ENCODE data around the gene PEMT.
A peak's percentile ranks its signal among the peaks of the same experiment; 100 is the strongest.

The PEMT gene

DNA sequence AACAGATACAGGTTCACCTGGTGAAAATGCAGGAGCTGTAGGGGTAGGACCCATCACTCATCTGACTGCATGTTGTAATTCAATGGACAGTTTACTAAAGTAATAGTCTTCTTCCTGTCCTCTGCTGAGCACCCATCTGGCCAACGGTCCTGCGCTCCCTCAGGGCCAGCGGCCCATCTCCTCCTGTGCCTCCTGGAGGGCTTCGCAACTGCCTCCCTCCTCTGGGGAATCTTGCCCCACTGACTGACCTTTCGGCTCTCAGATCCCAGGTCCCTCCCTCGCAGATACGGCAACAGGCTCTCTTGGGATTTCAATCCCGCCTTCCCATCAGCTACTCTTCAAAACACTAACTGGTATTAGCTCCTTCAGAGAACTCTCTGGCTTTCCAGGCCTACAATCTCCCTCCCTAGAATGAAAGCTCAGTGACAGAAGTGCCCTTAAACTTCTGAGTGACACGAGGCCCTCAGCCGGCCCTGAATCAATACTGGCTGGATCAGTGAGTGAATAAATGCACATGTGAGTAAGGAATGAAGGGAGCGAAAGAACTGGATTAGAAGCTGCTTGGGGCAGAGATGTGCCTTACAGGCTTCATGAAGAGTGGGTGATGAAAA lies 1.3 kb downstream of the PEMT start:
- Histone ChIP-seq H3K36me3 (ENCODE audit: insufficient read depth, low read length) (no peaks in the 10 kb centered on the region), H3K4me1 (ENCODE audit: insufficient read depth, low read length) (peaks cover 4% of the 10 kb centered on the region; the same call in 1 of the 2 replicates), H3K9me3 (ENCODE audit: control insufficient read depth, insufficient read depth, low read length) (no peaks in the 10 kb centered on the region), H3K9ac (ENCODE audit: low read depth, low read length) (peak overlapping the region; percentile 88; the same call in 1 of the 2 replicates)

GRCh38 chr17:17587614-17588337 lies 3.7 kb downstream of the PEMT start:
- H3K9me3 ChIP-seq (ENCODE audit: control insufficient read depth, insufficient read depth, low read length): no peaks in the 10 kb centered on the region
- H3K4me1 ChIP-seq (ENCODE audit: insufficient read depth, low read length): peaks cover 4% of the 10 kb centered on the region; the same call in 1 of the 2 replicates
- no peak overlapping the region for H3K9ac ChIP-seq (ENCODE audit: low read depth, low read length)
- H3K36me3 ChIP-seq (ENCODE audit: insufficient read depth, low read length): no peaks in the 10 kb centered on the region

DNA sequence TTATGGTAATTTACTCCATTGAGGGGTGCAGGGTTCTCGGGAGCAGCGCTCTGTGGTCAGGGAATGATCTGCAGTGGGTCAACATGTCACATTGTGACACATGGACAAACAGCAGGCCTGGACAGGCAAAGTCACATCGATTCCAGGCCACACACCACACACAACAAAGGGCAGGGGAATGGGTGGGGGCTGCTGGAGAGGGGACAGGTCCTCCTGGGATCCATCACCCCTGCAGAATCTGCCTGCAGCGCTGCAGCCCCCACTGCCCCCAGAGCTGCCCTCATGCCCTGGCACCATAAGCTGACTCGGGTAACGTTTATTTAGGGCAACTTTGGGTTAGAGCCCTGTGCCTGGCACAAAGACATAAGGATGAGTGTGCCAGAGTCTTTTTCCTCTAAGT lies 9.1 kb downstream of the PEMT start:
- Histone ChIP-seq H3K36me3 (ENCODE audit: insufficient read depth, low read length) (no peaks in the 10 kb centered on the region), H3K9me3 (ENCODE audit: control insufficient read depth, insufficient read depth, low read length) (no peaks in the 10 kb centered on the region), H3K9ac (ENCODE audit: low read depth, low read length) (no peak overlapping the region), H3K4me1 (ENCODE audit: insufficient read depth, low read length) (peaks cover 15% of the 10 kb centered on the region)

- Histone ChIP-seq H3K9ac (ENCODE audit: low read depth, low read length) (no peak overlapping the region), H3K9me3 (ENCODE audit: control insufficient read depth, insufficient read depth, low read length) (no peaks in the 10 kb centered on the region), H3K36me3 (ENCODE audit: insufficient read depth, low read length) (no peaks in the 10 kb centered on the region), H3K4me1 (ENCODE audit: insufficient read depth, low read length) (peaks cover 15% of the 10 kb centered on the region)
Measured at GRCh38 chr17:17581509-17581908, 10.0 kb downstream of the PEMT start.

DNA sequence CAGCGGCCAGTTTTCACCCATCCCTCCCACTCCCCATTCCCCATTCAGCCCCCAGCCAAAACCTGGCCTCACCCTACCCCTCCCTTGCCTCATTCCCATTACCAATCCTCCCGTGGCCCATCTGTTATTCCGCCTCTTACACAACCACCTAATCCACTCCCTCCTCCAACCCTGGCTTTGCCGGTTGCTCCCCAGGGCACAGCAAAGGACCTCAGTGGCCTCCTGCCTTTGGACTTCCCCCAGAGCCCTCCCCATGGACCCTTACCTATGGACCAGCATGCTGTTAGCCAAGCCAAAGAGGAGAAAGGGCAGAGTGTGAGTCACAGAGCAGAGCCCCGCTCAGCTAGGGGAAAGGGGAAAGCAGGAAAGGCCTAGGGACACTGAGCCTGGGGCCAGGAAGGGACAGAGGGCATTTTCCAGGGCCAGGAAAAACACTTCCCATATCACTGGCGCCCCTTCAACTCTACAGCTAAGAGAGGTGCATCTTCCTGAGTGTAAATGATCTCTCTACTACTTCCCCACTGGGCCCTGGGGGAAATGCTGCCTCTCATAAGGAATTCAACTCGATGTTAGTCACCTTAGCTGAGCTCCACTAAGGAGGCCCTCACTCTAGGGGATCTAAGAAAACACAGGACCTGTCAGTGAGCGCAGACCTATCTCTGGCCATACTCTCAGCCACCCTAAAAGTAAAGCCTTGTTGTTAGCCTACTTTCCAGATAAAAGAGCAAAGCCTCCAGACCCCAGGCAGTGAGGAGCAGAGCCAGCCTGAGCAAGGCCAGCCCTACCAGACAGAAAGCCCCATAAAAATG lies 10.6 kb downstream of the PEMT start:
- Histone ChIP-seq H3K36me3 (ENCODE audit: insufficient read depth, low read length) (no peaks in the 10 kb centered on the region), H3K4me1 (ENCODE audit: insufficient read depth, low read length) (peaks cover 15% of the 10 kb centered on the region), H3K9me3 (ENCODE audit: control insufficient read depth, insufficient read depth, low read length) (no peaks in the 10 kb centered on the region), H3K9ac (ENCODE audit: low read depth, low read length) (no peak overlapping the region)

- no peak overlapping the region for H3K9ac ChIP-seq (ENCODE audit: low read depth, low read length)
Measured at GRCh38 chr17:17579691-17580090, 11.8 kb downstream of the PEMT start.

DNA sequence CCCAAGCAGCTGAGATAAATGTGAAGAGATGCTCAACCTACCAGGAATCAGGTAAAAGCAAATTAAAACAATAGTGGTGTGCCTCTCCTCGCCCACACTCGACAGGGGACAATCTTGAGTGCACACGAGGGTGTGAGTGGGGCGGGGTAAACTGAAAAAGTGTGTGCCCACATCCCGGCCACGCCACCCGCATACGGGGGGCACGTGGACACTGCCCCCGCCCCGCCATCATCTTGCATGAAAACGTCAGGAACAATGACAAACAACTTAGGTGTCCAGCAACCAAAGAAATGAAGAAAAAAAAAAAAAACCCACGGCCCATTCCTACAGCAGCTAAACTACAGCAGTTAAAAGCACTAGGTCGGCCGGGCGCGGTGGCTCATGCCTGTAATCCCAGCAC lies 14.1 kb downstream of the PEMT start:
- Histone ChIP-seq H3K9ac (ENCODE audit: low read depth, low read length) (no peak overlapping the region), H3K36me3 (ENCODE audit: insufficient read depth, low read length) (no peaks in the 10 kb centered on the region), H3K4me1 (ENCODE audit: insufficient read depth, low read length) (peaks cover 15% of the 10 kb centered on the region), H3K9me3 (ENCODE audit: control insufficient read depth, insufficient read depth, low read length) (no peaks in the 10 kb centered on the region)

More at GRCh38 chr17:17579691-17580090, 11.8 kb downstream of the PEMT start:
- Histone ChIP-seq H3K9me3 (ENCODE audit: control insufficient read depth, insufficient read depth, low read length) (no peaks in the 10 kb centered on the region), H3K36me3 (ENCODE audit: insufficient read depth, low read length) (no peaks in the 10 kb centered on the region), H3K4me1 (ENCODE audit: insufficient read depth, low read length) (peaks cover 15% of the 10 kb centered on the region)

DNA sequence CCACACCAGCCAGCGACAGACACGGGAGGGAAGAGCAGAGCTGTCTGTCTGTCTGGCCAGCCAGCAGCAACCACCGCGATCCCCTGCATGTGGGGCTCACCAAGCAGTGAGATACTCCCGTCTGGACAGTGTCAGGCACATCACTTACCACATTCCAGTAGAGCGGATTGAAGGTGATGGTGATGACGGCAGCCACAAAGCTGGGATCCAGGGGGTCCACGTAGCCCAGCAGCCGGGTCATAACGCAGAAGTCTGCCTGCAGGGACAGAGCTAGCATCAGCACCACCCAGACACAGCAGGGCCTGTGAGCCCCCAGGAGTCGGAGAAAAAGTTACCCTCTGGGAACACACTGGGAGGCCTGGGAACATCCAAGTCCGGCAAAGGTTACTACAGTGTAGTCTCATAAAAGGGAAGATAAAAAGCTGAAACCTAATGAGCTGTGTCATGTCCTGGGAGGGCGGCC lies 14.7 kb downstream of the PEMT start:
- Histone ChIP-seq H3K9ac (ENCODE audit: low read depth, low read length) (no peak overlapping the region), H3K4me1 (ENCODE audit: insufficient read depth, low read length) (peaks cover 15% of the 10 kb centered on the region), H3K9me3 (ENCODE audit: control insufficient read depth, insufficient read depth, low read length) (no peaks in the 10 kb centered on the region), H3K36me3 (ENCODE audit: insufficient read depth, low read length) (no peaks in the 10 kb centered on the region)

- Histone ChIP-seq H3K9ac (ENCODE audit: low read depth, low read length) (no peak overlapping the region), H3K4me1 (ENCODE audit: insufficient read depth, low read length) (peaks cover 4% of the 10 kb centered on the region; the same call in 1 of the 2 replicates), H3K36me3 (ENCODE audit: insufficient read depth, low read length) (no peaks in the 10 kb centered on the region), H3K9me3 (ENCODE audit: control insufficient read depth, insufficient read depth, low read length) (no peaks in the 10 kb centered on the region)
Measured at GRCh38 chr17:17575360-17576251, 15.9 kb downstream of the PEMT start.

DNA sequence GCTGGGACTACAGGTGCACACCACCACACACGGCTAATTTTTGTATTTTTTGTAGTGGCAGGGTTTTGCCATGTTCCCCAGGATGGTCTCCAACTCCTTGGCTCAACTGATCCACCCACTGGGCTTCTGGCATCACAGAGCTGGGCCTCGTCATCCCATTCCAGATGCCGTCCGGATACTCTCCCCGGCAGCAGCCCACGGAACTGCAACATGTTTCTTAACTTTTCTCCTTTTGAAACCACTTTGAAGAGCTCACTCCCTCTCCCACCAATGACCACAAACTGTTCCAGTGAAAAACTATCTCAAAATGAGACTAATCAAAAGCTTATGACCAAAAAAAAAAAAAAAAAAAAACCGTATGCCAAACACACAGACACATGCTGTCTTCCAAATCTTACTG lies 17.6 kb downstream of the PEMT start:
- H3K9ac ChIP-seq (ENCODE audit: low read depth, low read length): no peak overlapping the region
- H3K9me3 ChIP-seq (ENCODE audit: control insufficient read depth, insufficient read depth, low read length): no peaks in the 10 kb centered on the region
- no peaks in the 10 kb centered on the region for H3K36me3 ChIP-seq (ENCODE audit: insufficient read depth, low read length)
- H3K4me1 ChIP-seq (ENCODE audit: insufficient read depth, low read length): no peaks in the 10 kb centered on the region

GRCh38 chr17:17572010-17572785 lies 19.3 kb downstream of the PEMT start:
- no peaks in the 10 kb centered on the region for H3K36me3 ChIP-seq (ENCODE audit: insufficient read depth, low read length)
- no peaks in the 10 kb centered on the region for H3K9me3 ChIP-seq (ENCODE audit: control insufficient read depth, insufficient read depth, low read length)
- no peaks in the 10 kb centered on the region for H3K4me1 ChIP-seq (ENCODE audit: insufficient read depth, low read length)
- no peak overlapping the region for H3K9ac ChIP-seq (ENCODE audit: low read depth, low read length)

DNA sequence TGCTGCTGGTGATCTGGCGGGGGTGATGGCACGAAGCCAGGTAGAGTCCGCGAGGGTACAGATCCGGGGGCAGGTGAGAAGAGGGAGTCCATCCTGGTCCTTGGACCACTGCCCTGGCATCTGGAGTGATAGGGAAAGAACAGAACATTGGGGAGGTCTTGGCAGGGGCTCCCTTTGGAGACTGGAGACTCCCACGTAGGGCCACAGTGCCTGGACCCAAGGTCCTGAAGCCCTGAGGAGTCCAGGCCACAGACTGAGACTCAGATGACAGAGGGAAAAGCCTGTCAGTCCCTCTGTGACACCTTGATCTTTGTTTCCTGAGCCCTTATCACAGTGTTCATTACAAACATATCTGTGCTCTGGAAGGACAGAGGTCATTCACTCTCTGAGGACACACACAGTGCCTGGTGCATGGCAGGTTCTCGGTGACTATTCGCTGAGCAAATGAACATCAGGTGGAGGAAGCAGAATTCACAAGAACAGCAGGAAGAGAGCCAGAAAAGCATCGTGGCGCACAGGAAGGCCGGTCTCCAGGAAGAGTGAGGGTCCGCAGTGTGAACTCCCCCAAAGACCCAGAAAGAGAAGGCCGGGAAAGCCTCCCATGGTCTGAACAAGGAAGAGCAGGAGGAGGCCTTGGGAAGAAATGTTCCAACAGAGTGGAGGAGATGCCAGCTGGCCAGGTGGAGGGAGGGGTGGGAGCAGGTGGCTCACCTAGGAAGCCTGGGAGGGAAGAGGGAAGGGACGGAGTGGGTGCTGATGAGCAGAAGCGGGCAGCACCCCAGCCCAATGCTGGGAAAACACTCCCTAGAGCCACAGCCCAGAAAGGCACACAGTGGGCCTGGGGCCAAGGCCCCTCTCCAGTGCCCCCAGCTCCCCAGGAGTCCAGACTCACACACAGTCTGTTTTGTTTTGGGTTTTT lies 20.5 kb downstream of the PEMT start:
- Histone ChIP-seq H3K4me1 (ENCODE audit: insufficient read depth, low read length) (no peaks in the 10 kb centered on the region), H3K36me3 (ENCODE audit: insufficient read depth, low read length) (no peaks in the 10 kb centered on the region), H3K9ac (ENCODE audit: low read depth, low read length) (no peak overlapping the region), H3K9me3 (ENCODE audit: control insufficient read depth, insufficient read depth, low read length) (no peaks in the 10 kb centered on the region)
